Chondrocyte (in vitro differentiated cells): ENCODE measurements around the gene AP5B1. TPM values are rescaled to one million over a fixed set of nuclear protein-coding genes. Genes with fewer than 3 reads are reported as not detected.

Experiments
- DNase-seq: peaks from one replicate; pipeline ENCODE4 v3.0.0; 2021; ENCODE audit warnings: mixed read lengths, low spot score
- H3K27ac Mint-ChIP-seq: one replicate; pipeline ENCODE4 v1.8.0; 2021; ENCODE audit warnings: mild to moderate bottlenecking, moderate library complexity, mixed read lengths; ENCODE audit not compliant: unreplicated experiment
- H3K27me3 Mint-ChIP-seq: 2 replicates; pipeline ENCODE4 v1.8.0; 2021; ENCODE audit warnings: low read depth, mixed read lengths
- H3K36me3 Mint-ChIP-seq: 2 replicates; pipeline ENCODE4 v1.8.0; 2021; ENCODE audit warnings: low read depth, mixed read lengths
- H3K4me1 Mint-ChIP-seq: 2 replicates; pipeline ENCODE4 v1.8.0; 2021; ENCODE audit warnings: low read depth, mild to moderate bottlenecking, mixed read lengths
- H3K4me3 Mint-ChIP-seq: one replicate; pipeline ENCODE4 v1.8.0; 2021; ENCODE audit warnings: mild to moderate bottlenecking, moderate library complexity, mixed read lengths; ENCODE audit not compliant: unreplicated experiment
- H3K9me3 Mint-ChIP-seq: 2 replicates; pipeline ENCODE4 v1.8.0; 2021; ENCODE audit warnings: low read depth, mixed read lengths
- CTCF ChIP-seq: fragments of 200-600 bp; sonication (generic); IDR thresholded peaks from 2 replicates; pipeline ENCODE4 v1.5.0; 2021; ENCODE audit warnings: antibody characterized with exemption, mild to moderate bottlenecking, moderate library complexity
- total RNA-seq: library from RNA; stranded (reverse); gene quantifications from 3 replicates; pipeline ENCODE4 v1.2.1, GENCODE V29; 2021

Gene AP5B1
- total RNA-seq, 1 donor from 2014 or later: 14.1 TPM

- Mint-ChIP-seq H3K27ac (no peak overlapping the region), H3K27me3 (peaks cover 21% of the 10 kb centered on the region), H3K9me3 (no peaks in the 10 kb centered on the region), H3K4me1 (no peaks in the 10 kb centered on the region), H3K36me3 (no peaks in the 10 kb centered on the region), H3K4me3 (no peak overlapping the region)
- no peak for DNase-seq
- TF ChIP-seq CTCF: no peak
Observed at GRCh38 chr11:65793625-65794400, 13.0 kb upstream of the AP5B1 start.

- TF ChIP-seq CTCF: no peak
- no peak overlapping the region for H3K4me3 Mint-ChIP-seq
- no peaks in the 10 kb centered on the region for H3K4me1 Mint-ChIP-seq
- DNase-seq: no peak
- H3K36me3 Mint-ChIP-seq: no peaks in the 10 kb centered on the region
- no peaks in the 10 kb centered on the region for H3K9me3 Mint-ChIP-seq
- no peak overlapping the region for H3K27ac Mint-ChIP-seq
- H3K27me3 Mint-ChIP-seq: peaks cover 20% of the 10 kb centered on the region
Observed at GRCh38 chr11:65793144-65793581, 12.4 kb upstream of the AP5B1 start.

- H3K4me3 Mint-ChIP-seq: no peak overlapping the region
- H3K27me3 Mint-ChIP-seq: peaks cover 22% of the 10 kb centered on the region
- no peak for DNase-seq
- peaks cover 2% of the 10 kb centered on the region for H3K4me1 Mint-ChIP-seq
- no peak overlapping the region for H3K27ac Mint-ChIP-seq
- TF ChIP-seq CTCF: no peak
- no peaks in the 10 kb centered on the region for H3K36me3 Mint-ChIP-seq
- H3K9me3 Mint-ChIP-seq: no peaks in the 10 kb centered on the region
Observed at GRCh38 chr11:65792456-65792855, 11.7 kb upstream of the AP5B1 start.

- no peak for TF ChIP-seq CTCF
- H3K4me1 Mint-ChIP-seq: peaks cover 5% of the 10 kb centered on the region
- peaks cover 18% of the 10 kb centered on the region for H3K27me3 Mint-ChIP-seq
- H3K9me3 Mint-ChIP-seq: no peaks in the 10 kb centered on the region
- no peak for DNase-seq
- no peak overlapping the region for H3K27ac Mint-ChIP-seq
- H3K4me3 Mint-ChIP-seq: no peak overlapping the region
- no peaks in the 10 kb centered on the region for H3K36me3 Mint-ChIP-seq
Observed at GRCh38 chr11:65791719-65792213, 11.0 kb upstream of the AP5B1 start.

- no peak for DNase-seq
- H3K4me3 Mint-ChIP-seq: no peak overlapping the region
- H3K27ac Mint-ChIP-seq: no peak overlapping the region
- peaks cover 5% of the 10 kb centered on the region for H3K4me1 Mint-ChIP-seq
- H3K9me3 Mint-ChIP-seq: no peaks in the 10 kb centered on the region
- H3K36me3 Mint-ChIP-seq: no peaks in the 10 kb centered on the region
- peaks cover 15% of the 10 kb centered on the region for H3K27me3 Mint-ChIP-seq
- no peak for TF ChIP-seq CTCF
Observed at GRCh38 chr11:65790902-65791650, 10.3 kb upstream of the AP5B1 start.
